Sigmoid colon (tissue), 4 donors: ENCODE measurements around the gene YIPF6.

ENCODE experiments used
- CTCF ChIP-seq, 4 experiments: fragments of 450-650 bp in 3 of 4; fragments of 200-600 bp in 1 of 4; IDR thresholded peaks; one replicate each; pipeline ENCODE4 v1.5.1; 2016 to 2019; ENCODE audit warnings: antibody characterized with exemption in 4 of 4, mild to moderate bottlenecking in 3 of 4, moderate library complexity in 2 of 4
- EP300 ChIP-seq, 4 donors: sonication (generic); formaldehyde crosslinking; IDR thresholded peaks; one replicate each; pipeline ENCODE4 v1.6.1; 2017; ENCODE audit warnings: antibody characterized with exemption in 4 of 4
- POLR2A ChIP-seq, 2 donors: fragments of 450-650 bp; IDR thresholded peaks; one replicate each; pipeline ENCODE4 v1.6.1; 2016; ENCODE audit warnings: antibody characterized with exemption in 2 of 2, mild to moderate bottlenecking in 2 of 2, moderate library complexity in 2 of 2
- POLR2AphosphoS5 ChIP-seq, 4 donors: sonication (generic); formaldehyde crosslinking; IDR thresholded peaks; one replicate each; pipeline ENCODE4 v1.6.1; 2017; ENCODE audit warnings: antibody characterized with exemption in 4 of 4

DNA sequence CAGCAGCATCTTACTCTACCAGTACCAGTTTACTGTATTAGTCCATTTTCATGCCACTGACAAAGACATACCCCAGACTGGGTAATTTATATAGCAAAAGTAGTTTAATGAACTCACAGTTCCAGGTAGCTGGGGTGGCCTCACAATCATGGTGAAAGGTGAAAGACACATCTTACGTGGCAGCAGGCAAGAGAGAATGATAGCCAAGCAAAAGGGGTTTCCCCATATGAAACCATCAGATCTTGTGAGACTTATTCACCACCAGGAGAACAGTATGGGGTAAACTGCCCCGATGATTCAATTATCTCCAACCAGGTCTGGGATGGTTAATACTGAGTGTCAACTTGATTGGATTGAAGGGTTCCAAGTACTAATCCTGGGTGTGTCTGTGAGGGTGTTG lies 69.3 kb downstream of the YIPF6 start:
- no peak for TF ChIP-seq CTCF (IDR thresholded peaks at IDR 0.05)
- no peak for TF ChIP-seq POLR2A (IDR thresholded peaks at IDR 0.05)
- TF ChIP-seq POLR2AphosphoS5 (IDR thresholded peaks at IDR 0.05), result no peak
- no peak for TF ChIP-seq EP300 (IDR thresholded peaks at IDR 0.05)
